GM18507 (cell line): ENCODE data around the gene FOXK2.
"Not testable (repeated sequence)": the region's sequence is repeated elsewhere in the genome, so short reads cannot be mapped to it uniquely, and the experiment has no call there.

Experiments
- DNase-seq: peaks from one replicate; pipeline ENCODE4 v3.0.0; 2011; ENCODE audit warnings: low read depth; ENCODE audit not compliant: insufficient read length; ENCODE audit errors: extremely low spot score
- FAIRE-seq: peaks from 2 replicates; lab custom pipeline; 2011; peaks lifted over from hg19 to GRCh38; lab: Jason Lieb, UNC

FOXK2 gene

DNA sequence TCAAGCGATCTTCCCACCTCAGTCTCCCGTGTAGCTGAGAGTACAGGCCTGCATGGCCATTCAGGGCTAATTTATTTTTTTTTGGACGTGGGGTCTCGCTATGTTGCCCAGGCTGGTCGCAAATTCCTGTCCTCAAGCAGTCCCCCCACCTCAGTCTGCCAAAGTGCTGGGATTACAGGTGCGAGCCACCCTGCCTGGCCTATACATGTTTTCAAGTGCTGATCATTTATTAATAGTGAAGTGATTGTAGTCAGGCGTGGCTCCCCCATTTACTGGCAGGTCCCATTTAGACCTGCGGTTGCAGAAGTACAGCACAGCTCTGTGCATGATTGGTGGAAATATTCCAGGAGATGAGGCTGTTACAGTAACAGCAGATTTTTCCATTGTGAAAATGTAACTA lies 8.4 kb downstream of the FOXK2 start:
- FAIRE-seq (no peak), DNase-seq (no peak)

DNA sequence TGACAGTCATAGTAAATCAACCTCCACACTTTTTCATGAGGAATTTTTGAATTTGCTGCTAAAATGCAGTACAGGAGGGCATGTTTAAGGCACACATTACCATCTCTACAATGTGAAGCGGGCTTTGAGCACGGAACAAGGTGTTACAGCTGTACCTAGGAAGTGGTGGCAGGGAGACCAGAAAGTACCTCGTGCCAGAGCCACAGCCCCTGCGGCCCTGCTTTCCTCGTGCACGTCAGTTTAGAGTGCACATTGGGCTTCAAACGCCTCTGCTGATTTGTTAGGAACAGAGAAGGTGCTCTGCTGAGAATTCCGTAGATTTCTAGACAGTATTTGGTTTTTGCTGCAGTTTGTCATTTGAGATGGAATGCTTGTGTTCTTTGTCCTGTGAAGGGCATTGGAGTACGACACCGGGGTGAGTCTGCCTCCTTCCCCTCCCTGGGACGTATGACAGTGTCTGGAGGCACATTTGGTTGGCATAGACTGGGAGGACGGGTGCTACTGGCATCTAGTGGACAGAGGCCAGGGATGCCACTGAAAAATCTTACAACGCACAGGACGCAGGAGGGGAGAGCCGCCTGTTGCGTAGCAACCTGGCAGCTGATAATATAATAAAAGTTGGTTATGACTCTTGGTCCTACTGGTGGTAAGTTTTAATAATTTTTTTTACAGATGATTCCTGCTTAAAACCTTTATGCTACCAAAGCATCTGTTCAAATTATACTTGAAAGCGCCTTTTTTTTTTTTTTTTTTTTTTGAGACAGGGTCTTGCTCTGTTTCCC lies 9.1 kb downstream of the FOXK2 start:
- FAIRE-seq, result no peak
- DNase-seq, result no peak

DNA sequence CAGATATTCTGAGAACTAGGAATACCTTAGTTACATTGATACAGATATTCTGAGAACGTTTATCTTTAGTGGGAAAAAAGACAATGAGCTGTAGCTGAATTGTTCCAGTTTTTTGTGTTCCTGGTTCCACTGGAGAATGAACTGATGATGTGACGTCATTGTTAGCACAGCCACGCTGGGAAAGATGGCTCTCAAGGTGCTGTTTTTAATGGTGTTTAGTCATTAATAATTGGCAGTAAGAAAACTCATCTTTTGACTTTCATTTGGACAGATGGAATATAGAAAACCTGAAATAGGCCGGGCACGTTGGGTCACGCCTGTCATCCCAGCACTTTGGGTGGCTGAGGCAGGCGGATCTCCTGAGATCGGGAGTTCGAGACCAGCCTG lies 10.4 kb downstream of the FOXK2 start:
- no peak for DNase-seq
- FAIRE-seq, result no peak

DNA sequence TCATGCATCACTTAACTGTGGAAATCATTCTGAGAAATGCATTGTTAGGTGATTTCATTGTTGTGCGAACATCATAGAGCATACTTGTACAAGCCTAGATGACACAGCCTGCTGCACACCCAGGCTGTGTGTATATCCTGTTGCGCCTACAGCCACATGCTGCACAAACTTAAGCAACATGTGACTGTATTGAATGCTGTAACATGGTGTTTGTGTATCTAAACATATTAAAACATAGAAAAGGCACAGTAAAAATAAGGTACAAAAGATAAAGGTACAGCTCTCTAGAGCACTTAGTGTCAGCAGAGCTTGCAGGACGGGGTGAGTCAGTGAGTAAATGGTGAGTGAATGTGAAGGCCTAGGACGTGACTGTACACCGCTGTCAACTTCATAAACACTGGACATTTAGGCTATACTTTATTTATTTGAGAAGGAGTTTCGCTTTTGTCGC lies 11.9 kb downstream of the FOXK2 start:
- DNase-seq (no peak), FAIRE-seq (no peak)

DNA sequence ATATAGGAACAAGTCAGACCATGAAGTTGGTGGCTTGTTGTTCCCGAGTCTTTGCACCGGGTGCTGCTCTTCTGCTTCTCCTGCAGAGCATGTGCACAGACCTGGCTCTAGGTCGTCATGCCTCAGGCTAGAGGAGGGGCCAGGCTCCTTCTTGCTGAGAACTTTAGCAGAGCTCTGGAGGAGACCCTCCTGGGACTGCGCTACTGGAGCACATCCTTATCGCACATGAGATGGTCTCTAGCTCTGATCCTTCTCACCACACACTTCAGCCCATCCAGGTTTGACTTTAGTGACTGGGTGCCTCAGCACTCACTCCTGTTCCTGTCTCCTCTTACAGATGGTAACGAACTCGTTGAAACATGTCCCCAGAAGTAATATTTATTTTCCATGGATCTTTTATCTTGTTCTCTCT lies 14.9 kb downstream of the FOXK2 start:
- DNase-seq, result no peak
- FAIRE-seq, result no peak

DNA sequence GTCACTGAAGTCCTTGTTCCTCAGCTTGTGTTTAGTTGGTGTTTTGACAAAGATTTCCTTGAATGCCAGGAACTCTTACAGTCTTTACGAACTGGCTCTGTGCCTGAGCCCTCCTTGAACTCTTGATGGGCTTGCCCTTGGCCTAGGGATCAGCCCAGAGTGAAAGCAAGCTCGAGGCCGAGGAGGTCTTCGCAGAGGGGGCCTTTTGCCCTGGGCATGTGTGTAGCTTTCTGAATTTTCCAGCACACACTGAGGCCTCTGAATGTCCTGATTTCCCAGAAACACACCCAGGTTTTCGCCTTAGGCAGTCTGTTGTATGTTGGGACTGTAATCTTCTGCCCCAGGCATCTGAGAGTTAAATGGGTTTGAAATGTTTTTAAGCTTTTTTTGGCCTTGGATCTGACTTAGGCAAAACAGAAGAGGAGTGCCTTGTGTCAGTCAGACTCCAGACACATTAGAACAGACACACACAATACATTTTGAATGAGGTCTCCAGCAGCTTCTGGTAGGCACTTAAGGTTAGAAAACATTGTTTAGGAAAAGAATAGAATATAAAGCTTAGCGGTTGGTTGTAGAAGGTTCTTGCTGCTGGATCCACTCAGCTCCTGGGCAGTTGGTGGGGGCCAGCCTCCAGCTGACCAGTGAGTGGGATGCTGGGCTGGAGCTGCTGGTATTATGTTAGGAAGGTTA lies 17.1 kb downstream of the FOXK2 start:
- FAIRE-seq (no peak), DNase-seq (no peak)

DNA sequence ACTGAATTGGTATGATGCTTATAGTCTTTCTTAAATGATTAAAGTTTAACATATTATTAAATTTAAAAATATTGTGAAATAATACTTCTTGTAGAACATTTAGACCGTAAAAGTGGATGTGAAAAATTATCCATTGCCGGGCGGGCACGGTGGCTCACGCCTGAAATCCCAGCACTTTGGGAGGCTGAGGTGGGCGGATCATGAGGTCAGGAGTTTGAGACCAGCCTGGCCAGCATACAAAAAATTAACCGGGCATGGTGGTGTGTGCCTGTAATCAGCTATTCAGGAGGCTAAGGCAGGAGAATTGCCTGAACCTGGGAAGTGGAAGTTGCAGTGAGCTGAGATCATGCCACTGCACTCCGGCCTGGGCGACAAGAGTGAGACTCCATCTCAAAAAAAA lies 17.7 kb downstream of the FOXK2 start:
- not testable (repeated sequence) for FAIRE-seq, DNase-seq

DNA sequence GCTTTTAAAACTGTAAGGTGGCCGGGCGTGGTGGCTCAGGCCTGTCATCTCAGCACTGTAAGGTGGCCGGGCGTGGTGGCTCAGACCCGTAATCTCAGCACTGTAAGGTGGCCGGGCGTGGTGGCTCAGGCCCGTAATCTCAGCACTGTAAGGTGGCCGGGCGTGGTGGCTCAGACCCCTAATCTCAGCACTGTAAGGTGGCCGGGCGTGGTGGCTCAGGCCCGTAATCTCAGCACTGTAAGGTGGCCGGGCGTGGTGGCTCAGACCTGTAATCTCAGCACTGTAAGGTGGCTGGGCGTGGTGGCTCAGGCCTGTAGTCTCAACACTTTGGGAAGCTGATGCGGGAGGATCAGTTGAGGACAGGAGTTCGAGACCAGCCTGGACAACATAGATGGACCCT lies 19.5 kb downstream of the FOXK2 start:
- not testable (repeated sequence) for FAIRE-seq

DNA sequence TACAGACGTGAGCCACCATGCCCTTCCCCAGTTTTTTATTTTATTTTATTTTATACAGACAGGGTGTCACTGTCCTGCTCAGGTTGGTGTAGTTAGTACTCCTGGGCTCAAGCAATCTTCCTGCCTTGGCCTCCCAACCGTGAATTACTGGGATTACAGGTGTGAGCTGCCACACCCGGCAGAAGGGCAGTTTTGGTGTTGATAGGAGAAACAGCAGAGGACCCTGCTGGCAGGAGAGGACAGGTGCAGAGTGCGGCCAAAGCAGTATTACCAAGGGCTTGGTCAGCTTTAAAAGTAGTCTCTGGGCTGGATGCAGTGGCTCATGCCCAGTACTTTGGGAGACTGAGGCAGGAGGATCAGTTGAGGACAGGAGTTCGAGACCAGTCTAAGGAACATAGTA lies 22.9 kb downstream of the FOXK2 start:
- no peak for FAIRE-seq

More for the DNA sequence above, 19.5 kb downstream of the FOXK2 start:
- not testable (repeated sequence) for DNase-seq

DNA sequence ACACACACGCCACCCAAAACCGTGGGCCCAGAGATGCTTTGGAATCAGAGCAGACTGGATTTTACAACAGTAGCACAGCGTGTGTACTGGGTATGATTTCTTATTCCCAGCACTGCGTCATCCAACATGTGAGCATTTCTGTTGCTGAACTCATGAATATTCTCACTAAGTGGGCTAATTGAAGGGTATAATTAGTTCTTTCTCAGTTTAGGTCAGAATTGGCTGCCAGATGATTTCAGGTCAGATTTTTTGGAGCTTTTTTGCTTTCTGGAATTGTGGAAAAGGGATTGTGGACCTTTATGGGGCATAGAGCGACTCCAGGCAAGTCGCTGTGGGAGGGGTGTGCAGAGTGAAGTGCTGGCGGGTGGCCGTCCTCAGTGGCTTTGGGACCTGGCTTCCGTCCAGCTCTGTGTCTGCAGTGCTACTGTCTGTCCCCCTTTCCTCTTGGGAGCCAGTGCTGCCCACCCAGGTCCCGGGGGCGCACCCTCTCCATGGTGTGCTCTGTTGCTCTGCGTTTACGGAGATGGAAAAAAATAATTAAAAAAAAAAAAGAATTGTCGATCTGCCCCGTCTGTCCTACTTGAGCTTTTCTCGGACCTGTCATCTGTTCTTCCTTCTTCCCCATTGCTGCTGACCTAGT lies 25.0 kb downstream of the FOXK2 start:
- DNase-seq (no peak), FAIRE-seq (no peak)

More for the DNA sequence above, 22.9 kb downstream of the FOXK2 start:
- DNase-seq, result no peak

DNA sequence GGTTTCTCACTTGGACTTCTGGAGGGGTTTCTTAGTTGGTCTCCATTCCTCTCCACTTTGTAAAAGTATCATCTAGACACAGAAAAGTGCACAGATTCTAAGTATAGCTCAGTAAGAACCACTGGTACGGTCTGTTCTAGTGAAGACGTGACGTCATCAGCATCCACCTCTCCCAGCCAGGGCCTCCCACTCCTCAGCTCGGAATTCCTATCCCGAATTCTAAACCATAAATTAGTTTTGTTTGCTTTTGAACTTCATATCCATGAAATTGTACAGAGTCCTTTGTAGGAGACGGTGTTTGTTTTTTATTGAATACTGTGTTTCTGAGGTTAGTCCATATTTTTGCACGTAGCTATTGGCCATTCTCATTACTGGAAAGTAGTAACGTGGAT lies 25.5 kb downstream of the FOXK2 start:
- FAIRE-seq (no peak), DNase-seq (no peak)

DNA sequence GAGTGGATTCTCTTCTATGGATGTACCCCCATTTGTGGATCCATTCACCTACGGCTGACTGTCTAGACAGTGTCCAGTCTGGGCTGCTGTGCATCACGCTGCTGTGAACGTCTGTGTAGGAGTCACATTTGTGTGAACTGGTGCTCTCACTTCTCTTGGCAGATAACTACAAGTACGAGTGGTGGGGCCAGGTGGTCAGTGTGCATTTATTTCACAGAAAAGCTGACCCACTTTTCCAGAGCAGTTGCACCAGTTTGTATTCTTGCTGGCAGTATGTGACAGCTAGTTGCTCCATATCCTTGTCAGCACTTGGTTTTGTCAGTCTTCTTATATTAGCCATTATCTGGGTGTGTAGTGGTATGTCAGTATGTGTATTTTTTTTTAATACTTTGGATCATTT lies 28.4 kb downstream of the FOXK2 start:
- no peak for FAIRE-seq
- DNase-seq, result no peak

DNA sequence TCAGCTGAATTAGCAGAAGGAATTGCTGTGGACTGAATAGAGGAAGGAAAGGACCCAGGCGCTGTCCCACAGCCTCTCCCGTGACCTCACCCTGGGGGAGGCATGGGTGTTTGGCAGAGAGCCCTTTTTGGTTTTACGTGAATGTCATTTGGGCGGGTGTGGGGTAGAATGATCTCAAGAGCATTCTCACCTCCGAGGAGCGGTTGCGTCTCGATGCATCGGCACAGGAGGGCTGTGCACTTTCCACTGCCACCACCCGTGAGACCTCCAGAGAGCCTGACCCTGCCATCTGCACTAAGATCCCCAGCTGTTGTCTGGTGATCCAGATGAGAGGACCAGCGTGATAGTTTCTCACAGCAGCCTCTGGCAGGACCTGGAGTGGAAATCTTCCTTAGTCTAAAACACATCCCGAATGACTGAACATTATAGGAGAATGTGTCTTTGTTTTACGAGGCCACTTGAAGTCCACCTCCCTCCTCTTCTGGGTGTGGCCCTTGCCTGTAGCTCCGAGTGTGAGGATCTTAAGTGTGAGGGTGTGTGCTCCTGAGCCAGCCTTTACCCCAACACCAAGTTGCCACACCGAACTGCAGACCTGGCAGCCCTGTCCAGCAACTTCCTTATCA lies 29.3 kb downstream of the FOXK2 start:
- FAIRE-seq (no peak), DNase-seq (no peak)

DNA sequence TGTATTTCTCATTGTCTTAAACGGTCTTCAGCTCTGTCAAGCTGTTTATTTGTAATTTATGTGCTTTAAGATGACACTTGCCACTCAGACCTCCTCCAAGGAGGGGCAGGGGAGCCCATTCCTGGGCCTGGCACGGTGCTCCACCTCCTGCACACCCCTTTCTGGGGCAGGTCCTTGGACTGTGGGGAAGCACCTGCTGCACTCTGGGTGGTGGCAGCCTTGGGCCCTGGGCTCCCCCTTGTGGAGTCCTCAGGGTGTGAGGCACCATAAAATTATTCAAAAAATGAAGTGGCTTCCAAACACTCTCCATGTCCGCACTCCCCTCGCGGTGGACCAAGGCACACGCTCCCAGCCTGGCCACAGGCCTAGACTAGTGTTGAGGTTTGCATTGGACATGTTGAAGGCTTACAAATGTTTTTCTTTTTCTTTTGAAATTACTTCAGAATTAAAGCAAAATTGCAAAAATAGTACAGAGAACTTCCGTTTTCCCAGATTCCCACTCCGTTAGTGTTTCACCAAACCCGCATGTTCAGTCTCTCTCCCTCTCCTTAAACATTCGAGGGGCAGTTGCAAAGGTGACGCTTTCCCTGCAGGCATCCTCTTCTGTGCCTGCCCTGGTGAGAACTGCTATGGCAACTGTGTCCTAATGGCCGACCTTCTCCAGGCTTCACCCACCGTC lies 32.4 kb downstream of the FOXK2 start:
- DNase-seq (peak; percentile 77), FAIRE-seq (peak; percentile 70)

DNA sequence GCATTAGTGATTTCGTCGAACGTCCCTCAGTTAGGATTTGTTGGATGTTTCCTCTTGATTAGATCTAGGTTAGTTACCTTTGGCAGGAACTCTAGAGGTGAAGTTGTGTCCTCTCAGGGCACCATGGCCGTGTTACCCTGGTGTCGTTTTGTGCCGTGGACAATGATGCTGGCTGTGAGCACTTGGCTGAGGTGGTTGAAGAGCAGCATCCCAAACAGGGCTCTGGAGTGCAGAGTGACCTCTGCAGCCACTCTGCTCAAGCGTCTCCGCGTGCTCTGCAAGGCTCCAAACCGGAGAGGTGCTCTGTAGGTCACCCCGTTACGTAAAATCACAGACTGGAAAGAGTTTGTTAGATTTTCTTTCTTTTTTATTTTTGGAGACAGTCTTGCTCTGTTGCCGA lies 33.0 kb downstream of the FOXK2 start:
- FAIRE-seq, result no peak
- DNase-seq, result no peak

DNA sequence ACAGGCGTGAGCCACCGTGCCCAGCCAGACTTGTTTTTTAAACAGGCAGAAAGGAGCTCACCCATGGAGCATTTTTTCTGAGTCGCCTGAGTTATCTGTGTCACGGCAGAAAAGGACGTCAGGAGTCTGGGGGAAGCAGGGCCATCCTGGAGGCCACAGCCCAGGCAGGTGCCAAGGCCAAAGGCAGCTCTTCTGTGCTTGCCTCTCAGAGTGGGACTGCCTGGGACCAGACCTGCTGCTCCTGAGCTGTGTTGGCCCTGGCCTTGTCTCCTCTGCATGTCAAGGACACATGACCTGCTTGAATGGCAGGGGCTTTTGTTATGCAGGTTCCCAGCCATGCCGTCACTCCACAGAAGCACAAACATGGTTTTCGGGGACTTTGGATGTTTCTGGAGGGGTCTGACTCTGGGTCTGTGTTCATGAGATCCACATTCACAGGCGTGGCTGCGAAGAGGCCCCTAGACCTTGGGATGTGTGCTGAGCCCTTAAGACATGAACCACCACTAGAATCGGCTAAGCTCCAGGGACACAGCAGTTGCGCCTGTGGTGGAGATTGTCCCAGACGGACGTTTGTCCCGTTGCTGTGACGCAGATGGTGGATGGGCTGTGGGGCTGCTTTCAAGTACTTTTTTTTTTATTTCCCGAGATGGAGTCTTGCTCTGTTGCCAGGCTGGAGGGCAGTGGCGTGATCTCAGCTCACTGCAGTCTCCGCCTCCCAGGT lies 33.8 kb downstream of the FOXK2 start:
- no peak for DNase-seq
- no peak for FAIRE-seq

DNA sequence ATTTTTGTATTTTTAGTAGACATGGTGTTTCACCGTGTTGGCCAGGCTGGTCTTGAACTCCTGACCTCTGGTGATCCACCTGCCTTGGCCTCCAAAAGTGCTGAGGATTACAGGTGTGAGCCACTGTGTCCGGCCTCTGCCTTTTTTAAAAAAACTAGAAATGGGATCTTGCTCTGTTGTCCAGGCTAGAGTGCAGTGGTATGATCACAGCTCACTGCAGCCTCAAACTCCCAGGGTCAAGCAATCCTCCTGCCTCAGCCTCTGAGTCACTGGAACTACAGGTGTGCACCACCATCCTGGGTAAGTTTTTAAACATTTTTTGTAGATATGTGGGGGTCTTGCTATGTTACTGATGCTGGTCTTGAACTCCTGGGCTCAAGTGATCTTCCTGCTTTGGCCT lies 38.0 kb downstream of the FOXK2 start:
- FAIRE-seq, DNase-seq: not testable (repeated sequence)

DNA sequence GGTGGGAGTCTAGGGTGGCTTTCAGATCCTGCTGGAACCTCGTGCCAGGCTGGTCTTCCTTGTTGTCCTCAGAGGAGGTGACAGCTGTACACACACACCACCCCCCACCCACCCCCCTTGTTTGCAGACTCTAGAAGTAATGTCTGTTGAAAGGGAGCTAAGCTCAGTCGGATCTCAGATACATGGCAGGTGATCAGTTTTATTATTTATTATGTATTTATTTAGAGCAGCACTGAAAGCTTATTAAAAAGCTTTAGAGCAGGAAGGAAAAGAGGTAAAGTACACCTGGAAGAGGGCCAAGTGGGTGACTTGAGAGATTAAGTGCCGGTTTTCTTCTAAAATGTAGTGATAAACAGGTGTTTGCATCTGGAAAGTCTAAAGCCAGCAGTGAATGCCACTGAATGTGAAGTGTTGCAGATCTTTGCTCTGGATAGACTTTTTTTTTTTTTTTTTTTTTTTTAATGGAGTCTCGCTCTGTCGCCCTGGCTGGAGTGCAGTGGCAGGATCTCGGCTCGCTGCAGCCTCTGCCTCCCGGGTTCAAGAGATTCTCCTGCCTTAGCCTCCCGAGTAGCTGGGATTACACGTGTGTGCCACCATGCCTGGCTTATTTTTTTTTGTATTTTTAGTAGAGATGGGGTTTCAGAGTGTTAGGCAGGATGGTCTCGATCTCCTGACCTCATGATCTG lies 40.2 kb downstream of the FOXK2 start:
- DNase-seq (no peak), FAIRE-seq (no peak)
